ENCODE measurements around the gene NOTCH3.

The NOTCH3 gene

DNA sequence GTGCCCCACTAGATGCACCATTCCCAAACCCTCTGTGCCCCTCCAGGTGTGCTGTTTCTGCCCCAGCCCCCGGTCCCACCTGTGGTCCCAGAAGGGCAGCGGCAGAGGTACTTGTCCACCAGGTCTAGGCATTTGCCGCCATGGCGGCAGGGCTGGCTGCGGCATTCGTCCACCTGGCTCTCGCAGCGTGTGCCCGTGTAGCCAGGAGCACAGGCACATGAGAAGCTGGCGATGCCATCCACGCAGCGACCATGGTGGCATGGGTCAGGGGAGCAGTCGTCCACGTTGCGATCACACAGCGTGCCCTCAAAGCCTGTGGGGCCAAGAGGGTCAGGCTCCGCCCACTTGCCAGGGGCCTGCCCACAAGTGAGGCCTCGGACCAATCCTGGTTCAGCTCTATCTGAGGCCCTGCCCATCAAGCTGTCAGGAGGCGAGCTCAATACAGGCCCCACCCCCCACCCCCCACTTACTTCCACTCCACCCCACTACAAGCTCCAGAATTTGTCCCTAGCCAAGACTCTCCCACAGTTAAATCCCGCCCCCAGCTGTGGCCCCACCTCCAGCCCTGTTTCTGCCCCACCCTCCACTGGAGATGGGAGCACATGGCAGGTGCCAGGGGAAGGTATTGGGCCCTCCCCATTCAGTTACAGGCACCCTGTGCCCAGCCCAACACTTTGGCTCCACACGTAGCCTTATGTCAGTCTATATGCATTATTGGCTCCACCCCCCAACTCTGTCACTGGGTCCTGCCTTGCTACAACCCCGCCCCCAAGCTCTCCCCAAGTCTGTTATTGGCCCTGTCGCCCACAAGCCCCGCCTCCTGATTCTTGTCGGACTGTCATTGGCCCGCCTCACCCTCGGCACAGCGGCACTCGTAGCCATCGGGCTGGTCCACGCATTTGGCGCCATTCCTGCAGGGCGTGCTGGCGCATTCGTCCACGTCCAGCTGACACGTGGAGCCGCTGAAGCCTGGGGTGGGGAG, 13.5 kb downstream of the NOTCH3 start:
- no peak for DNase-seq (ENCODE audit: low read depth)
- no peak overlapping the region for H3K4me3 ChIP-seq (ENCODE audit: low read depth, low read length)
- TF ChIP-seq, protein P1, sequence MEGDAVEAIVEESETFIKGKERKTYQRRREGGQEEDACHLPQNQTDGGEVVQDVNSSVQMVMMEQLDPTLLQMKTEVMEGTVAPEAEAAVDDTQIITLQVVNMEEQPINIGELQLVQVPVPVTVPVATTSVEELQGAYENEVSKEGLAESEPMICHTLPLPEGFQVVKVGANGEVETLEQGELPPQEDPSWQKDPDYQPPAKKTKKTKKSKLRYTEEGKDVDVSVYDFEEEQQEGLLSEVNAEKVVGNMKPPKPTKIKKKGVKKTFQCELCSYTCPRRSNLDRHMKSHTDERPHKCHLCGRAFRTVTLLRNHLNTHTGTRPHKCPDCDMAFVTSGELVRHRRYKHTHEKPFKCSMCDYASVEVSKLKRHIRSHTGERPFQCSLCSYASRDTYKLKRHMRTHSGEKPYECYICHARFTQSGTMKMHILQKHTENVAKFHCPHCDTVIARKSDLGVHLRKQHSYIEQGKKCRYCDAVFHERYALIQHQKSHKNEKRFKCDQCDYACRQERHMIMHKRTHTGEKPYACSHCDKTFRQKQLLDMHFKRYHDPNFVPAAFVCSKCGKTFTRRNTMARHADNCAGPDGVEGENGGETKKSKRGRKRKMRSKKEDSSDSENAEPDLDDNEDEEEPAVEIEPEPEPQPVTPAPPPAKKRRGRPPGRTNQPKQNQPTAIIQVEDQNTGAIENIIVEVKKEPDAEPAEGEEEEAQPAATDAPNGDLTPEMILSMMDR (IDR thresholded peaks at IDR 0.05; ENCODE audit: control insufficient read depth, extremely low read depth, insufficient read depth) = no peak

DNA sequence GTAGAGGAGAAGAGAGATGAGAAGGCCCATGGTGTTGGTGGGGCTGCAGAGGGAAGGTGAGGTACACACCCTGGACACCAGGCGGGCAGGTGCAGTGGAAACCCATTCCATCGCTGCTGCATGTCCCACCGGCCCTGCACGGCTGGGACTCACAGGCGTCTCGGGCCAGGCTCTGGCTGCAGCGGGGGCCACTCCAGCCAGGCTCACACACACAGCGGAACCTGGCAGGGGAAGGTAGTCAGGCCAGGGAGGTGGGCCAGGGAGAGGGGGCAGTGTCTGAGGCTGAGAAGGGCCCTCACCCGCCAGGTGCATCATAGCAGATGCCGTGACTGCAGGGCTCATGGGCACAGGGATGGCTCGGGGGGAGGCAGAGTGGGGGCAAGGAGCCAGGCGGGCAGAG, 15.6 kb downstream of the NOTCH3 start:
- DNase-seq (ENCODE audit: low read depth) = no peak
- H3K4me3 ChIP-seq (ENCODE audit: low read depth, low read length) = no peak overlapping the region

DNA sequence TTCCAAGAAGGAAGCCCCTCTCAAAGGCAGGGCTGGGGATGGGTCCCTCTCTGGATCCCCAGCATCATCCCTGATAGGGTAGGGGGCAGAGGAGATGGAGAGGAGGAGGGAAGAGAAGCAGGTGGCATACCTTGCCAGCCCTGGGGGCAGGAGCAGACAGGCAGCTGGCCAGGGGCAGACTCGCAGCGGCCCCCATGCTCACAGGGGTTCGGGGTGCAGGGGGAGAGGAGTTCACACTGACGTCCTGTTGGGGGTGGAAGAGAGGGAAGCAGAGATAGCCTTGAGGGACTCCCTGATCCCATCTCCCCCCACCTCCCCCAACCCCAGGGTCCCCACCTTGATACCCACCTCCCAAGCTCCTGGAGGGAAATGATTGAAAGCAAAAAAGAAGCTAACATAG, 16.0 kb downstream of the NOTCH3 start:
- DNase-seq (ENCODE audit: low read depth) = no peak
- H3K4me3 ChIP-seq (ENCODE audit: low read depth, low read length) = no peak overlapping the region
- TF ChIP-seq, protein P1 (IDR thresholded peaks at IDR 0.05; ENCODE audit: control insufficient read depth, extremely low read depth, insufficient read depth) = no peak

More for the DNA sequence above, 15.6 kb downstream of the NOTCH3 start:
- TF ChIP-seq, protein P1 (IDR thresholded peaks at IDR 0.05; ENCODE audit: control insufficient read depth, extremely low read depth, insufficient read depth) = no peak

DNA sequence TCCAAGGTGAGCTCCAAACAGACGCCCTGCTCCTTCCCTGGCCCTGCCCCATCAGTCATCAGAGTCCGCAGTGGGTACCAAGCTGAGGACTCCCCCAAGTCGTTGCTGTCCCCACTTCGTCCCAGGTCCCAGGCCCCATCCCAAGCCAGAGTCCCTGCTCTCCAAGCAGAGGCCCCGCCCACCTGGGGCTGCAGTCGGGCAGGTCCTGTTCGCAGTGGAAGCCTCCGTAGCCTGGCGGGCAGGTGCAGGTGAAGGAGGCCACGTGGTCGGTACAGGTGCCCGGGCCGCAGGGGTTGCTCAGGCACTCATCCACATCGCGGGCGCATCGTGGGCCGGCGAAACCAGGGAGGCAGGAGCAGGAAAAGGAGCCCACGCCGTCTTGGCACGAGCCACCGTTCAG, 19.4 kb downstream of the NOTCH3 start:
- TF ChIP-seq, protein P1 (IDR thresholded peaks at IDR 0.05; ENCODE audit: control insufficient read depth, extremely low read depth, insufficient read depth) = no peak
- no peak for DNase-seq (ENCODE audit: low read depth)
- no peak overlapping the region for H3K4me3 ChIP-seq (ENCODE audit: low read depth, low read length)

DNA sequence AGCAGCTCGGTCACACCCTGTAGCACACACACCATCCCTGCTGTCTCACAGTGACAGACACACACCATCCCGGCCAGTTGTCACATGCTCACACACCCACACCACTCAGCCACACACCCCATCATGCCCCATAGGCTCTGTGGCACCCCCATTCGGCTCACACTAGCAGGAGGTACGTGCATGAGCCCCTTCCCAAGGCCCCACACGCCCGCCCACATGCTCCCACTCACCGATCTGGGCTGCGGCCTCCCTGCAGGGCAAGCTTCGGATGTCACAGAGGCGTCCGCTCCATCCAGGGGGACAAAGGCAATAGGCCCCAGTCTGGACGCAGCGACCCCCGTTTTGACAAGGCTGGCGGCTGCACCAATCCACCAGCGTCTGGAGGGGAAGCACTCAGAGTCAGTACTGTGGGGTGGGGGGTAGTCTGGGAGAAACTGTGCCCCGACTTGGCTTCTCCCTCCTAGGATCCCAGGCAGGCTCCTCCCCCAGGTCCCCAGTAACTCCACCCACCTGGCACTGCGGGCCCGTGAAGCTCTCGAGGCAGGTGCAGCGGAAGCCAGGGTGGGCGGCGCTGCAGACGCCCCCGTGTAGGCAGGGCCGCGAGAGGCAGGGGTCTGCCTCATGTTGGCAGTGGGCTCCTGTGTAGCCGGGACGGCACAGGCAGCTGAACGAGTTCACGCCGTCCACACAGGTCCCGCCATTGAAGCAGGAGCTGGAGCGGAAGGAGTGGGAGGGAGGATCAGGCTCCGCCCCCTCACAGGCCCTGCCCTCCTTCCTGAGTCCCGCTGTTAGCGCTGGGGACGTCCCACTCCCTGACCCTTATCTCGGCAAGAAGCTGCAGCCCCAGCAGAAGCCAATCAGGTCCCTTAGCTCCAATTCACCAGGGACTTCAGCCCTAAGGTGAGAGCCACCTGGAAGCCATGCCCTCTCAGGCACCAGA, 20.1 kb downstream of the NOTCH3 start:
- TF ChIP-seq, protein P1 (IDR thresholded peaks at IDR 0.05; ENCODE audit: control insufficient read depth, extremely low read depth, insufficient read depth) = no peak
- no peak for DNase-seq (ENCODE audit: low read depth)
- H3K4me3 ChIP-seq (ENCODE audit: low read depth, low read length) = no peak overlapping the region

DNA sequence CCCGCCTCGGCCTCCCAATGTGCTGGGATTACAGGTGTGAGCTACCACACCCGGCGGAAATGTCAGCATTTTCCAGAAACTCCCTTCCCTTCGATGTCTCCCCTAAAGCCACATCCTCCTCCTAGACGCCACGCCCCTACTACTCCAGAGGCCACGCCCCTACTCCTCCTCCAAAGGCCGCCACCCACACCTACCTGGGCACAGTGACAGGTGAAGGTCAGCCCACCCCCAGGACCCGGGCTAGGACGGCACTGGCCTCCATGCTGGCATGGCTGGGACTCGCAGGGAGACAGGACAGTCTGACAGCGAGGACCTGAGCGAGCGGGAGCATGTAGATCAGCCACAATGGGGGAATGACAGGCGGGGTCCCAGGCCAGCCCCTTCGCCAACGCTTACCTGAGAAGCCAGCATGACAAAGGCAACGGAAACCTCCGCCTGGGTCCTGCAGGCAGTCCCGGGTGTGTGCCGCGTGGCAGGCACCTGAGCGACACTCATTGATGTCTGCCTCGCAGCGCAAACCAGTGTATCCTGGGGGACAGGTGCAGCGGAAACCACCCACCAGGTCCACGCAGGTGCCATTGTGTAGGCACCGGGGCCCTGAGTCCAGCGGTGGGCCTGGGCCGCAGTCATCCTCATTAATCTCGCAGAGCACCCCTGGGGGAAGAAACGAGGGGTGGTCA, 22.0 kb downstream of the NOTCH3 start:
- no peak for DNase-seq (ENCODE audit: low read depth)
- H3K4me3 ChIP-seq (ENCODE audit: low read depth, low read length) = no peak overlapping the region
- TF ChIP-seq, protein P1 (IDR thresholded peaks at IDR 0.05; ENCODE audit: control insufficient read depth, extremely low read depth, insufficient read depth) = no peak
